HepG2 (cell line): ENCODE data around the gene SECTM1. TPM values are rescaled to one million over a fixed set of nuclear protein-coding genes. Genes with fewer than 3 reads are reported as not detected.

Source experiments
- CBX2 ChIP-seq, 2 experiments: fragments of 200-600 bp in 1 of 2; sonication (generic); formaldehyde crosslinking in 1 of 2; IDR thresholded peaks; 2 replicates each; pipeline versions ENCODE4 v1.7.0 to v1.8.1; 2018 to 2022; ENCODE audit warnings: low read depth in 2 of 2, low read length in 1 of 2, mild to moderate bottlenecking in 1 of 2, missing genetic modification reagents in 1 of 2
- EED ChIP-seq: sonication (generic); formaldehyde crosslinking; IDR thresholded peaks from 2 replicates; pipeline ENCODE4 v1.5.0; 2020; ENCODE audit warnings: mild to moderate bottlenecking, missing genetic modification reagents
- JUN ChIP-seq: sonication (generic); formaldehyde crosslinking; IDR thresholded peaks from 2 replicates; pipeline ENCODE4 v1.4.0; 2020; ENCODE audit warnings: mild to moderate bottlenecking, missing genetic modification reagents
- KAT8 ChIP-seq: IDR thresholded peaks from 2 replicates; pipeline ENCODE4 v1.6.1; 2016; ENCODE audit warnings: missing genetic modification reagents, missing compliant biosample characterization
- NFATC3 ChIP-seq: sonication (generic); formaldehyde crosslinking; IDR thresholded peaks from 2 replicates; pipeline ENCODE4 v1.5.1; 2020; ENCODE audit warnings: mild to moderate bottlenecking, missing genetic modification reagents
- NFE2L1 ChIP-seq: sonication (generic); formaldehyde crosslinking; IDR thresholded peaks from 2 replicates; pipeline ENCODE4 v1.4.0; 2020; ENCODE audit warnings: missing genetic modification reagents, mild to moderate bottlenecking, borderline replicate concordance
- NFIB ChIP-seq: sonication (generic); formaldehyde crosslinking; IDR thresholded peaks from 2 replicates; pipeline ENCODE4 v1.9.0; 2021; ENCODE audit warnings: missing genetic modification reagents, mild to moderate bottlenecking, borderline replicate concordance
- PLRG1 ChIP-seq: fragments of 450-650 bp; conservative IDR thresholded peaks from 2 replicates; pipeline ENCODE4 v1.6.1; 2016
- PTBP1 ChIP-seq: fragments of 200-400 bp; formaldehyde crosslinking; IDR thresholded peaks from 2 replicates; pipeline ENCODE4 v1.6.1; 2018; ENCODE audit warnings: low read length, low read depth; ENCODE audit not compliant: poor library complexity, severe bottlenecking
- RARG ChIP-seq: sonication (generic); formaldehyde crosslinking; IDR thresholded peaks from 2 replicates; pipeline ENCODE4 v1.4.0; 2020; ENCODE audit warnings: low read depth, mild to moderate bottlenecking, missing genetic modification reagents
- SMC3 ChIP-seq: IDR thresholded peaks from 2 replicates; pipeline ENCODE4 v1.6.1; 2011; ENCODE audit warnings: low read length, improper control_type of control experiment
- SNRNP70 ChIP-seq: fragments of 200-400 bp; formaldehyde crosslinking; IDR thresholded peaks from 2 replicates; pipeline ENCODE4 v1.6.1; 2017; ENCODE audit warnings: mild to moderate bottlenecking, low read depth, low read length, moderate library complexity
- SRSF1 ChIP-seq: fragments of 200-400 bp; formaldehyde crosslinking; optimal IDR thresholded peaks from 2 replicates; pipeline ENCODE3; 2017; ENCODE audit warnings: mild to moderate bottlenecking, low read depth, low read length, moderate library complexity
- ZEB1 ChIP-seq: IDR thresholded peaks from 2 replicates; pipeline ENCODE4 v1.6.1; 2012; ENCODE audit warnings: mild to moderate bottlenecking, low read depth, inconsistent platforms; ENCODE audit not compliant: insufficient replicate concordance
- ZFP1 ChIP-seq: IDR thresholded peaks from 2 replicates; pipeline ENCODE4 v1.6.1; 2016
- ZFP41 ChIP-seq: sonication (generic); formaldehyde crosslinking; IDR thresholded peaks from 2 replicates; pipeline ENCODE4 v1.4.0; 2020; ENCODE audit warnings: mild to moderate bottlenecking, missing genetic modification reagents, borderline replicate concordance
- ZNF337 ChIP-seq: sonication (generic); formaldehyde crosslinking; IDR thresholded peaks from 2 replicates; pipeline ENCODE4 v1.5.1; 2020; ENCODE audit warnings: missing genetic modification reagents, low read depth, mild to moderate bottlenecking, borderline replicate concordance
- ZNF567 ChIP-seq: sonication (generic); formaldehyde crosslinking; IDR thresholded peaks from 2 replicates; pipeline ENCODE4 v1.8.1; 2023; ENCODE audit warnings: mild to moderate bottlenecking, missing genetic modification reagents, borderline replicate concordance
- ZNF709 ChIP-seq: sonication (generic); formaldehyde crosslinking; IDR thresholded peaks from 2 replicates; pipeline ENCODE4 v1.5.0; 2020; ENCODE audit warnings: mild to moderate bottlenecking, missing genetic modification reagents
- ZSCAN12 ChIP-seq: sonication (generic); formaldehyde crosslinking; IDR thresholded peaks from 2 replicates; pipeline ENCODE4 v1.9.0; 2021; ENCODE audit warnings: mild to moderate bottlenecking, missing genetic modification reagents
- polyA plus RNA-seq, 8 experiments: library from polyadenylated mRNA; depleted of rRNA in 3 of 8; stranded (reverse) in 7 of 8; unstranded in 1 of 8; fragments of >200 nt; fragmentation: Illumina TruSeq in 4 of 8; extraction: Trizol in 4 of 8; gene quantifications; 2 replicates each; pipeline versions ENCODE4 v1.2.1 to v1.2.3, GENCODE V29; 2011 to 2016; ENCODE audit warnings: low read depth in 4 of 8, missing spikeins in 1 of 8, mixed read lengths in 1 of 8; ENCODE audit not compliant: insufficient read depth in 1 of 8
- total RNA-seq, 5 experiments: library from RNA; depleted of rRNA; stranded (reverse); fragments of >200 nt; fragmentation: Illumina TruSeq; extraction: Trizol; gene quantifications; 2 replicates each; pipeline ENCODE4 v1.2.3, GENCODE V29; 2016; ENCODE audit warnings: low read depth in 1 of 5
- TF ChIP-seq, protein P1 (sequence below): IDR thresholded peaks from 2 replicates; pipeline ENCODE4 v1.6.1; 2016; ENCODE audit warnings: mild to moderate bottlenecking
- TF ChIP-seq, protein P2 (sequence below): sonication (generic); formaldehyde crosslinking; IDR thresholded peaks from 2 replicates; pipeline ENCODE4 v1.9.0; 2021; ENCODE audit warnings: missing genetic modification reagents, borderline replicate concordance
- TF ChIP-seq, protein P3 (sequence below): sonication (generic); formaldehyde crosslinking; IDR thresholded peaks from 2 replicates; pipeline ENCODE4 v1.5.1; 2020; ENCODE audit warnings: mild to moderate bottlenecking, moderate library complexity, missing genetic modification reagents

Gene SECTM1
- total and polyA plus RNA-seq, 2 of the 13 experiments (the other 11 are each of a cell fraction or from before 2014, with no cell fraction given): 3.5 to 5.3 TPM

DNA sequence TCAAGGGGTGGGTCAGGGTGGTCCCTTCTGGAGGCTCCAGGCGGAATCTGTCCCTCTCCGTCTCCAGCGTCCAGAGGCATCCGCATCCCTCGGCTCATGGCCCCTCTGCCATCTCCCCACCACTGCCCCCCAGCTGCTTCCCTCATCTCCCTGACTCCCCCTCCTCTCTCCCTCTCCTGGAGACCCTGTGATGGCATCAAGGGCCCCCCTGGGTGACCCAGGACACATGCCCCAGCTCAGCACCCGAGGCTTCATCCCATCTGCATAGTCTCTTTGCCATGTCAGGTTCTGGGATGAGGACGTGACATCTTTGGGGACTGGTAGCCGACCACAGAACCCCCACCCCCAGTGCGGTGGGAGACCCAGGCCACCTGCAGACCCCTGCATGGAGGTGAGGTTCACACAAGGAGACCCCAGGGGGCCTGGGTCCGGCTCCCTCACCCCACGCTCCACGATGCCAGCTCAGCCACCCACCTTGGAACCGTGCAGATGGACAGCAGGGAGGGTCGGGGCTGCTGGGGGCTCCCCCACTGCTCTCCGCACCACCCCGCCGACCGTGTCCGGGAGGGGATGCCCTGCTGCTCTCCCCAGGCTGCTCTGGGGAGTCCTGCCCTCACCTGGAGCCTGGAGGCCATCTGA is 3.8 kb downstream of the SECTM1 start (continued):
- TF ChIP-seq ZNF567 (CRISPR knock-in tag) (no peak; the same call in 1 of the 2 replicates), SNRNP70 (no peak), ZEB1 (no peak), CBX2 (IDR thresholded peaks at IDR 0.05; ENCODE audit: low read depth, low read length) (no peak), CBX2 (CRISPR knock-in tag; IDR thresholded peaks at IDR 0.05; ENCODE audit: low read depth) (no peak), NFIB (CRISPR knock-in tag) (no peak), SRSF1 (peak; percentile 16), NFE2L1 (CRISPR knock-in tag) (peak; percentile 11; the same call in 1 of the 2 replicates), EED (CRISPR knock-in tag) (0 out of 2 replicates have a peak, but pooled peaks have one; percentile 61), NFATC3 (CRISPR knock-in tag) (0 out of 2 replicates have a peak, but pooled peaks have one; percentile 67), PTBP1 (no peak), PLRG1 (no peak), ZNF709 (CRISPR knock-in tag) (peak; percentile 58; the same call in 1 of the 2 replicates), JUN (CRISPR knock-in tag) (no peak), ZFP41 (CRISPR knock-in tag) (no peak), ZFP1 (CRISPR knock-in tag) (no peak), ZNF337 (CRISPR knock-in tag) (no peak), RARG (CRISPR knock-in tag) (no peak), SMC3 (no peak), KAT8 (CRISPR knock-in tag) (no peak), ZSCAN12 (CRISPR knock-in tag) (no peak)
- TF ChIP-seq, protein P1, sequence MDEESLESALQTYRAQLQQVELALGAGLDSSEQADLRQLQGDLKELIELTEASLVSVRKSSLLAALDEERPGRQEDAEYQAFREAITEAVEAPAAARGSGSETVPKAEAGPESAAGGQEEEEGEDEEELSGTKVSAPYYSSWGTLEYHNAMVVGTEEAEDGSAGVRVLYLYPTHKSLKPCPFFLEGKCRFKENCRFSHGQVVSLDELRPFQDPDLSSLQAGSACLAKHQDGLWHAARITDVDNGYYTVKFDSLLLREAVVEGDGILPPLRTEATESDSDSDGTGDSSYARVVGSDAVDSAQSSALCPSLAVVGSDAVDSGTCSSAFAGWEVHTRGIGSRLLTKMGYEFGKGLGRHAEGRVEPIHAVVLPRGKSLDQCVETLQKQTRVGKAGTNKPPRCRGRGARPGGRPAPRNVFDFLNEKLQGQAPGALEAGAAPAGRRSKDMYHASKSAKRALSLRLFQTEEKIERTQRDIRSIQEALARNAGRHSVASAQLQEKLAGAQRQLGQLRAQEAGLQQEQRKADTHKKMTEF: no peak
- TF ChIP-seq, protein P2, sequence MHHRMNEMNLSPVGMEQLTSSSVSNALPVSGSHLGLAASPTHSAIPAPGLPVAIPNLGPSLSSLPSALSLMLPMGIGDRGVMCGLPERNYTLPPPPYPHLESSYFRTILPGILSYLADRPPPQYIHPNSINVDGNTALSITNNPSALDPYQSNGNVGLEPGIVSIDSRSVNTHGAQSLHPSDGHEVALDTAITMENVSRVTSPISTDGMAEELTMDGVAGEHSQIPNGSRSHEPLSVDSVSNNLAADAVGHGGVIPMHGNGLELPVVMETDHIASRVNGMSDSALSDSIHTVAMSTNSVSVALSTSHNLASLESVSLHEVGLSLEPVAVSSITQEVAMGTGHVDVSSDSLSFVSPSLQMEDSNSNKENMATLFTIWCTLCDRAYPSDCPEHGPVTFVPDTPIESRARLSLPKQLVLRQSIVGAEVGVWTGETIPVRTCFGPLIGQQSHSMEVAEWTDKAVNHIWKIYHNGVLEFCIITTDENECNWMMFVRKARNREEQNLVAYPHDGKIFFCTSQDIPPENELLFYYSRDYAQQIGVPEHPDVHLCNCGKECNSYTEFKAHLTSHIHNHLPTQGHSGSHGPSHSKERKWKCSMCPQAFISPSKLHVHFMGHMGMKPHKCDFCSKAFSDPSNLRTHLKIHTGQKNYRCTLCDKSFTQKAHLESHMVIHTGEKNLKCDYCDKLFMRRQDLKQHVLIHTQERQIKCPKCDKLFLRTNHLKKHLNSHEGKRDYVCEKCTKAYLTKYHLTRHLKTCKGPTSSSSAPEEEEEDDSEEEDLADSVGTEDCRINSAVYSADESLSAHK: no peak
- TF ChIP-seq, protein P3, sequence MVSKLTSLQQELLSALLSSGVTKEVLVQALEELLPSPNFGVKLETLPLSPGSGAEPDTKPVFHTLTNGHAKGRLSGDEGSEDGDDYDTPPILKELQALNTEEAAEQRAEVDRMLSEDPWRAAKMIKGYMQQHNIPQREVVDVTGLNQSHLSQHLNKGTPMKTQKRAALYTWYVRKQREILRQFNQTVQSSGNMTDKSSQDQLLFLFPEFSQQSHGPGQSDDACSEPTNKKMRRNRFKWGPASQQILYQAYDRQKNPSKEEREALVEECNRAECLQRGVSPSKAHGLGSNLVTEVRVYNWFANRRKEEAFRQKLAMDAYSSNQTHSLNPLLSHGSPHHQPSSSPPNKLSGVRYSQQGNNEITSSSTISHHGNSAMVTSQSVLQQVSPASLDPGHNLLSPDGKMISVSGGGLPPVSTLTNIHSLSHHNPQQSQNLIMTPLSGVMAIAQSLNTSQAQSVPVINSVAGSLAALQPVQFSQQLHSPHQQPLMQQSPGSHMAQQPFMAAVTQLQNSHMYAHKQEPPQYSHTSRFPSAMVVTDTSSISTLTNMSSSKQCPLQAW (CRISPR knock-in tag): no peak
- TF ChIP-seq, all 625 proteins: peak for 15
